ENCODE data around the gene PTGDS. TPM values are rescaled to one million over a fixed set of nuclear protein-coding genes. Genes with fewer than 3 reads are reported as not detected.

Gene PTGDS
- total and polyA plus RNA-seq, 9 of the 15 experiments (the other 6 are each of a cell fraction or from before 2014, with no cell fraction given) = 0.46 to 7.1 (median 2.0) TPM

GRCh38 chr9:136934277-136934676, 43.0 kb upstream of the PTGDS start (continued):
- TF ChIP-seq ZFP91 (CRISPR knock-in tag; IDR thresholded peaks at IDR 0.05) (no peak), ETS1 (conservative IDR thresholded peaks at IDR 0.05; ENCODE audit: control insufficient read depth, low read depth, low read length) (no peak), CEBPG (CRISPR knock-in tag; IDR thresholded peaks at IDR 0.05) (no peak), CEBPG (tag; conservative IDR thresholded peaks at IDR 0.05 in 1 of 2, IDR thresholded peaks at IDR 0.05 in 1 of 2) (no peak), ZBED1 (IDR thresholded peaks at IDR 0.05) (no peak), ZBTB5 (IDR thresholded peaks at IDR 0.05) (no peak), RBM17 (IDR thresholded peaks at IDR 0.05; ENCODE audit: borderline replicate concordance, low read depth, low read length) (no peak), RHOXF2B (CRISPR knock-in tag; conservative IDR thresholded peaks at IDR 0.05) (no peak), ZNF134 (CRISPR knock-in tag; conservative IDR thresholded peaks at IDR 0.05) (no peak), BHLHE40 (IDR thresholded peaks at IDR 0.05; ENCODE audit: low read length) (no peak), JUN (IDR thresholded peaks at IDR 0.05; ENCODE audit: borderline replicate concordance, low read depth, low read length) (no peak), JUN (CRISPR knock-in tag; IDR thresholded peaks at IDR 0.05; ENCODE audit: borderline replicate concordance) (no peak), FOXP1 (CRISPR knock-in tag; IDR thresholded peaks at IDR 0.05) (no peak)
